GDM1 (cell line): Measurements from ENCODE around the gene MRPS17.
"Not testable (repeated sequence)": the region's sequence is repeated elsewhere in the genome, so short reads cannot be mapped to it uniquely, and the experiment has no call there.

Experiments used
- DNase-seq: peaks from one replicate; lab custom pipeline; 2025; lab: John Stamatoyannopoulos, UW

MRPS17 gene

DNA sequence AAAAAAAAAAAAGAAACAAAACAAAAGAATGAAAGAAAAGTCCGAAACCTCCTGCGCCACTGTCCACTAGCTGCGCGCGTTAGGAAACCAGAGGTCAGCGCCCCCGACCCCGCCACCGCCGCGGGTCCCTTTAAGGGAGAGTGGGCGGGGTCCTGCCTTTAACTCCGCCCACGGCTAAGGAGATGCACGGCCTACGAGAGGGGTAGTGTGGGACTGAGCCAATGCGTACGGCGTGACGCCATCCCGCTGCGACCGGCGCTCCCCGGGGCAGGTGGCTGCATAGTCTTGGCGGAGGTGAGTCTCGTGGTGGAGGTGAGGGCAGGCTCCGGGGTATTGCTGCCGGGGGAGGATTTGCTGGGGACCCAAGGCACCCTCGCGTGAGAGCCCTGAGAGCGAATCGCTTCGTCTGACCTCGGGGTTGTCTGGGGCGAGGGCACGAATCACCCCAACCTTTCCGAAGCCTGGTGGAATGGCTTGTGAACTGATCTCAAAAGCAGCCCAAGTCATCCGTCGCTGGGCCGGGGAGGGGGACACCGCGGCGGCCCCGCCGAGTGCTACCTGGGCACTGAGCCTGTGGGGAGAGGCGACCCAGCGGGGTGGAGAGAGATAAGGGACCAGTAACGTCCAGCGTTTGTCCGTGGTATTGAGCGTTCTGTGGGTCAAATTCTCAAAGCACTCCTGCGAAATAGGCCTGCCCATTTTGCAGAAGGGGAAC is at the start of gene MRPS17:
Gene MRPS17 (plus strand): TSS at position 241 of the 715 bp plus-strand sequence. CDS start 1,319 bp downstream, outside the sequence.
- peak; percentile 81 for DNase-seq

DNA sequence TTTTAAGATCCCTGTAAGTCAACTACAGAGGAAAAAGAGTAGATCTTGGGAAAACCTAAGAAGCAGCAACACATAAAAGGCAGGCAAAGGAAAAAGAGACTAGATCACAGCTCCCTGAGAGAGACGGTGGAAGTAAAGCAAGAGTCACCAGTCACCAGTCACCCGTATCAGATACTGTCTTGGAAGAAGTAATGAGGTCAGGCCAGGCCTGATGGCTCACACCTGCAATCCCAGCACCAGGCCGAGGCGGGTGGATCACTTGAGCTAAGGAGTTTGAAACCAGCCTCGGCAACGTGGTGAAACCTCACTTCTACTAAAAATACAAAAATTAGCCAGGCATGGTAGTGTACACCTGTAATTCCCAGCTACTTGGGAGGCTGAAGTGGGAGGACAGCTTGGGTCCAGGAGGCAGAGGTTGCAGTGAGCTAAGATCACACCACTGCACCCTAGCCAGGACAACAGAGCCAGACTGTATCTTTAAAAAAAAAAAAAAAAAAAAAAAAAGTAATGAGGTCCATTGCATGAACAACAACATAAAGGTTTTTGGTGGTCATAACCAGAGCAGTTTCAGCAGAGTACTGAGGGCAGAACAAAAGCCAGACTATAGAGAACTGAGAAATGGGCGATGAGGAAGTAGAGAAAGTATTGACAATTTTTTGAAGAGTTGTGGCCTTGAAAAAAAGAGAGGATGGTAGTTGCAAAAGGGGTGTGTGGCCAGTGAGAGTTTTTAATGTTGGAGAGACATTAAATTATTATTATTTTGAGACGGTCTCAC is 47.5 kb upstream of the MRPS17 start:
- DNase-seq: no peak

DNA sequence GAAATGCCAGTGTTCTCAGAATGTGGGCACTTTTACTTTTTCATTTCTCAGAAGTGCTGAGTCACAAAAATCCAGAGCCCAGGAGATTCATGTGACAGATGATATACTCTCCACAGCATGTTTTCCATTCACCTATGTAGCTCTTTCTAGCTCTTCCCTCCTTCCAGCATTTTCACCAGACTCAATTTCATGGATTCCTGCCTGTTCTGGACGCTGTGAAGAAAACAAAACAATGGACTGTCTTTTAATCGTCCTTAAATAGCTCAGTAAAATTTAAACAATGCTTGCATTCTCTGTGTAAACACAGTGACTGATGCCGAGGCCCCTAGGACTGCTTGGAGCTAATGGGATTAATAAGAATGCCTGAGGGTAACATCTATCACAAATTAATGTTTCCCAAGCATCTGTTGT is 38.9 kb upstream of the MRPS17 start:
- DNase-seq: no peak

DNA sequence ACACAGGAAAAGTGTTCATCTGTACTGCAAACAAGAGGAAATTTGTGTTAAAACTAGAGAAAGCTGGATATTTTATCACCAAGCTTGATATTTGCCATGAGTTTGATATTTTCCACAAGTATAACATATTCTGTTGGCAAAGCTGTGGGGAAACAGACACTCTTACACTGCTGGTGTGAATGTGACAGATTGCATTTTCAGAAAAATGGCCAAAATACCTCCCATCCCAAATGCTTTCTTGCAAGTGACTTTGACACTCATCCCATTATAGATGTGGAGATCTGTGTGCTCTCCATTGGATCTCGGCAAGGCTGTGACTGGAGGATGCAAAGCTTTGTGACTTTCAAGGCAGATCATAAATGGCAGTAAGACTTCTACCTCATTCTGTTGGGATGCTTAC is 33.9 kb upstream of the MRPS17 start:
- DNase-seq: no peak

DNA sequence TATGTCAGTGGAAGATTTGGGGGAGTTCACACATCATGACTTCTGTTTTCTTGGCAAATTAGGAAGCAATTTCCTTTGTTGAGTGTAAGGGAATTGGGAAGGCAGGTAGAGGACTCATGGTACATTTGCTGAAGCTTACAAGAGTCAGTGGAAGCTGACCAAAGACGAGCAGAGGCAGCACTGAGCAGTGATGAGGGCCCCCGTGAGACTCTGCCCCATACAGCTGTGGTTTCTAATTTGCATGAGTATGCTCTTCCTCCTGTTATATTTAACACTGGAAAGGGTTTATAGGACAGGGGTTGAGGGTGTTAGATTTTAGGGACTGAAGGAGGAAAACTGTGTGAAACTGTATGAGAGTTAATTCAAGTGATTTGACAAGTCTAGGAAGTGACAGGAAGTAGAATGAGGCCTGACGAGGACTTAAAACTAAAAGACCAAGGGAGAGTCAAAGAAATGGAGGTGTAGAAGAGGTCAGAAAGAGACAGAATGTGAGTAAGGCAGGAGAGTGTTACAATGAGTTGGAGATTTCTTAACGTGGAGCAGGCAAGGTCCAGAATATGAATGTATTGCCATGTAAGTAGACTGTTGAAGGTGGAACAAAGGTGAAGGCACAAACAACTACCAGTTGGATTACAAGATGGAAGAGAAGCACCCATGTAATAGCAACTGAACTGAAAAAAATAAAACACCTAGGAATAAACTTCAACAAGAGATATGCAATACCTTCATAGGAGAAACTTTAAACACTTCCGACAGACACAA is 23.5 kb upstream of the MRPS17 start:
- DNase-seq: no peak

DNA sequence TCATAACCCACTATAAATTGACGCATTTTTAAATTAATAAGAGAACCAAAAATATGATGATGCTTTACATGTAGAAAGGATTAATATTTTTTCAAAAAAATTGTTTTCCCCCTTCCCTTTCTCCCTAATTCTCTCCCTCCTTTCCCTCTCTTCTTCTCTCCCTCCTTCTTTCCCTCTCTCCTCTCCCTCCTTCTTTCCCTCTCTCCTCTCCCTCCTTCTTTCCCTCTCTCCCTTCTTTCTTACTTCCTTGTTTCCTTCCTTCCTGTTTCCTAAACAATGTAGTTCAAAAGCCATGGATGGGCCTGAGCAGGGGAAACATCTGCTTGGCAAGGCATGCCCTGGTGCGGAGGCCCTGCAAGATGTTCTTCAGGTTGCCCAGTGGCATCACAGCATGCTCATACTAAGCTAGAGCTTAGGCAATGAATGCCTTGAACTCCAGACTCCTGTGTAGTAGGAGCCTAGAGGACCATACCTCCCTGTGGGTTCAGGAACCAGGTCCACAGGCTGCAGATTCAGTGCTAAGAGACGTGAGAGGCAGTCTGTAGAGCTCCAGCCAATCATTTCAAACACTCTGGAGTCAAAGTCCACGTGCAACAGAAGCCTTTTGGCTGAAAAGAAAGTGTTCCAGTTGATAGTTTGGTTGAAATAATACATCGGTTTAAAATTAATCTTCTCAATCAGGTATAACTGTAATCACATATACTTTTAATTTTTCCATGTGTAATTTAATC is 20.1 kb upstream of the MRPS17 start:
- no peak for DNase-seq

DNA sequence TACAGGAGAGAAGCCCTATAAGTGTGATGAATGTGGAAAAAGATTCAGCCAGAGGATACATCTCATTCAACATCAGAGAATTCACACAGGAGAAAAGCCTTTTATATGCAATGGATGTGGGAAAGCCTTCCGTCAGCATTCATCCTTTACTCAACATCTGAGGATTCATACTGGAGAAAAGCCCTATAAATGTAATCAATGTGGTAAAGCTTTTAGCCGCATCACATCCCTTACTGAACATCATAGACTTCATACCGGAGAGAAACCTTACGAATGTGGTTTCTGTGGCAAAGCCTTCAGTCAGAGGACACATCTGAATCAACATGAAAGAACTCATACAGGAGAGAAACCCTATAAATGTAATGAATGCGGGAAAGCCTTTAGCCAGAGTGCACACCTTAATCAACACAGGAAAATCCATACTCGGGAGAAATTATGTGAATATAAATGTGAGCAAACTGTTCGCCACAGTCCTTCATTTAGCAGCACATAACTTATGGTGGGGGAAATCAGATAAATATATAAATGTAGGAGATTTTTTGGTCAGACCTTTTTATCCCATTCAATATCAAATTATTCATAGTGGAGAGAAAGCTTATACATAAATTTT is 12.1 kb upstream of the MRPS17 start:
- no peak for DNase-seq

DNA sequence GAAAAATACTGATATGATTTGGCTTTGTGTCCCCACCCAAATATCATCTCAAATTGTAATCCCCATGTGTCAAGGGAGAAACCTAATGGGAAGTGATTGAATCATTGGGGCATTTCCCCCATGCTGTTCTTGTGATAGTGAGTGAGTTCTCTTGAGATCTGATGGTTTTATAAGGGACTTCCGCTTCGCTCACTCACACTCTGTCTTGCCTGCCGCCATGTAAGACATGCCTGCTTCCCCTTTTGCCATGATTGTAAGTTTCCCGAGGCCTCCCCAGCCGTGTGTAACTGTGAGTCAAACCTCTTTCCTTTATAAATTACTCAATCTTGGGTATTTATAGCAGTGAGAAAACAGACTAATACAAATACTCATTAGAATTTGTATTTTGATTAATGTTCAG is 5.1 kb upstream of the MRPS17 start:
- DNase-seq: no peak

DNA sequence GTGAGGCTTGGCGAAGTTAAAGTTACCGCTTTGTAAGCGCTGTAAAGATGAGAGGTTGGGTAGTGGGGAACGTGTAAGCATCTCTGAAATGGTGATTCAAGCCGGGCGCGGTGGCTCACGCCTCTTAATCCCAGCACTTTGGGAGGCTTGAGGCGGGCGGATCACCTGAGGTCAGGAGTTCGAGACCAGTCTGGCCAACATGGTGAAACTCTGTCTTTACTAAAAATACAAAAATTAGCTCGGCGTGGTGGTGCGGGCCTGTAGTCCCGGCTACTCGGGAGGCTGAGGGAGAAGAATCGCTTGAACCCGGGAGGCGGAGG is 635 bp downstream of the MRPS17 start:
- not testable (repeated sequence) for DNase-seq

DNA sequence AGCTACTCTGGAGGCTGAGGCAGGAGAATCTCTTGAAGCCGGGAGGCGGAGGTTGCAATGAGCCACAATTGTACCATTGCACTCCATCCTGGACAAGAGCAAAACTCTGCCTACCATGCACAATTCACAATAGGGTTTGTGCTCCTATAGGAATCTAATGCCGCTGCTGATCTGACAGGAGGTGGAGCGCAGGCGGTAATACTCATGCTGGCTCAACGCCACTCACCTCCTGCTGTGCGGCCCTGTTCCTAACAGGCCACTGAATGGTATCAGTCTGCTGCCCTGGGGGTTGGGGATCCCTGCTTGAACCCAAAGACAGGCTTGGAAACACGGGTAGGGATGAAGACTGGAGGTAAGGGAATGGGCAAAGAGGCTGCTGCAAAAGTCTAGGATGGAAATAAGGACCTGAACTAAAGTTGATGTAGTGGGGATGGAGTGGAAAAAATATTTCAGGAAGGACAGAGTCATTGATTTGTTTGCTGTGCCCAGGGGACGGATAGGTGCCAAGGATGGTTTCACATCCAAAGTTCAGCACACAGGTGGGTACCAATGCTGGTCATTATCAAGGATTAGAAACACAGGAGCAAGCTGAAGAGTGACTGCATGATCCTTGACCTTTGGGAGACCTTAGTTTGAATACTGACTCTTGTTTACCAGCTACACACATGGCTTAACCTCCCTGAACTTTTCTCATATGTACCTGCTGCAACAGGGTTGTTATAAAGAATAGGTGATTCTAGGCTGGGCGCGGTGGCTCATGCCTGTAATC is 2.2 kb downstream of the MRPS17 start:
- DNase-seq: no peak

DNA sequence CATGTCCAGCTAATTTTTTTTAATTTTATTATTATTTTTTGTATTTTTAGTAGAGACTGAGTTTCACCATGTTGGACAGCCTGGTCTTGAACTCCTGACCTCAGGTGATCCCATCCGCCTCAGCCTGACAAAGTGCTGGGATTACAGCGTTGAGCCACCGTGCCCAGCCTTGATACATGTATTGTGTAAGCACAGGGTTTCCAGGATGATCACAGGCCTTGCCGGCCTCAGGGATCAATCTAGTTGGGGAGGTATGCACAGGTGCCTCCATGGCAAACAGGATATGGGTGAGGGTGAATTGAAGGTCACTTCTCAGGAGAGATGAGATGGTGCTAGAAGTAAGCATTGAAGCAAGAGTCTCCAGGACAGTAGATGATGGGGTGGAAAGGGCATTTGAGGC is 5.5 kb downstream of the MRPS17 start:
- DNase-seq: no peak

DNA sequence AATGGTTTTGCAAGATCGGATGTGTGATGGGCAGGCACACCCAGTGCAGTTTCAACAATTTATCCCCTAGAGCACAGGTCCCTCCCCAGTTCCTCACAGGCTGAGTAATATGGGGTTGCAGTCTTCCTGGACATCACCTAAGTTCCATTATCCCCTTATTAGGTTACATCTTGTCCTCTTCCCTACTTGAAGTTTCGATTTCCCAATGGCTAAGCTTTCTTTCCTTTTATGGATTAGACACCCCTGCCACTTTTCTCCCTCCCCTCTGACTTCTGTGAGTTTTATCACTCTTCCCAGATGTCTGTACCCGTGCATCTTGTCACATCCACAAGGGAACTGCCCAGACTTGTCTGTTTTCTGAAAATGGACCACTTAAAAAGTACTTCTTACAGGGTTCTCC is 10.3 kb downstream of the MRPS17 start:
- DNase-seq: no peak

DNA sequence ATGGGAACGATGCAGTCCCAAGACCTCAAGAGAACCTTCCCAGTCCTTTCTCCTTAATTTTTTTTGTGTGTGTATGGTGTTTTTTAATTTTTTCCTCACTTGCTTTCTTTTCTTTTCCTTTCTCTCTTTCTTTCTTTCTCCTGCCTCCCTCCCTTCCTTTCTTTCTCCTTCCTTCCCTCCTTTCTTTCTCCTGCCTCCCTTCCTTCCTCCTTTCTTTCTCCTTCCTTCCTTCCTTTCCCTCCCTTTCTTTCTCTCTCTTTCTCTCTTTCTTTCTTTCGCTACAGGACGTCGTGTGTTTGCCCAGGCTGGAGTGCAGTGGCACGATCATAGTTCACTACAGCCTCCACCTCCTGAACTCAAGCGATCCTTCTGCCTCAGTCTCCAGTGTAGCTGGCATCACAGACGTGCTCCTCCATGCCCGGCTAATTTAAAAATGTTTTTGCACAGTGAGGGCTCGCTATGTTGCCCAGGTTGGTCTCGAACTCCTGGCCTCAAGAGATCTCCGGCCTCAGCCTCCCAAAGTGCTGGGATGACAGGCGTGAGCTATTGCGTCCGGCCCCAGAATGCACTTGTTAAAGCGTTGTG is 12.0 kb downstream of the MRPS17 start:
- DNase-seq: no peak

DNA sequence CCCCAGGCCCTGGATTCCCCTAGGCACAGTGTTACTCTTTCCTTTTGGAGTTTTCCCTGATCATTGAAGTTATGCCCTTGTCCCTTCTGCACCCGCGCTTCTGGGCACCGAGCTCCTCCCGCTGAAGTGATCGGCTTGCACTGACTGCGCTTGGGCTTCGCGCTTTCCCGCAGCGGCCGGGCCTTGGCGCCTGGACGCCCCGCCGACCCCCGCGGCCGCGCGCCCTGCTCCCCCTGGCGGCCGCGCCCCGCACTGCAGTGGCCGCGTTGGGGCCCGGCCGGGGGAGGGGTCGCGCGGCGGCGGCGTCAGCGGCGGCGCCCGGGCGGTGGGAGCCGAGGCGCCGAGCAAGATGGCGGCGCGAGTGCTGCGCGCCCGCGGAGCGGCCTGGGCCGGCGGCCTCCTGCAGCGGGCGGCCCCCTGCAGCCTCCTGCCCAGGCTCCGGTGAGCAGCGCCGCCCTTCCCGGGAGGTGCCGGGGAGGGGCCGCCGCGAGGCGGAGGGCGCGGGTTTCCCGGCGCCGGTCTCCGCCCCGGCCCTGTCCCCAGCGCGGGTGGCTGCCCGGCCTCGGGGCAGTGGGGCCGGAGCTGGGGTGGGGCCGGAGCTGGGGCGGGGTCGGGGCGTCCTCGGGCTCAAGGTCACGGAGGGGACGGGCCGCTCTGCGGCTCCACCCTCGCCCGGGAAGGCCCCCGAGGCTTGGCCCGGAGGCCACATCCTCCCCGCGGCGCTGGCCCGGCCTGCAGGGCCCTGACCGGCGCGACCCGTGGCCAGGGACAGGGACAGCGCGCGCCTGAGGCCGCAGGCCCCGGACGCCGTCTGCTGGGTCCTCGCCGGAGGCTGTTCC is 12.8 kb downstream of the MRPS17 start, which contains the start of gene NIPSNAP2:
Gene NIPSNAP2 (plus strand): TSS at position 325 of the 839 bp plus-strand sequence. CDS start 25 bp downstream, at position 350.
- DNase-seq: peak; percentile 60

DNA sequence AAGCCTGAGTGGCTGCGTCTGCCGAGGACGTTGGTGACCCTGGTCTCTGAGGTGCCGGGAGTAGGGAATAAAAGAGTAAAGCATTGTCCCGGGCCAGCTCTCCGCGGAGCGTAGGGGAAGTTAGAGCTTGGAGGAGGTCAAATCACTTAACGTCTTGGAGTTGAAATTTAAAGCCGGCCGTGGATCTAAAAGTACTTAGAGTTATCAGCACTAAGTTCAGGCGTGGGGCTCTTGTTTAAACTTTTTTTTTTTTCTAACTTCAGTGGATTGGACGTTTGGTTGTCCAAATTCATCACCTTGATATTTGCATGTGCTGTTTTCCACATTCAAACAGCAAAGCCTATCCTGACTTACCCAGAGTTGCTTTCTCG is 13.4 kb downstream of the MRPS17 start:
- DNase-seq: no peak

DNA sequence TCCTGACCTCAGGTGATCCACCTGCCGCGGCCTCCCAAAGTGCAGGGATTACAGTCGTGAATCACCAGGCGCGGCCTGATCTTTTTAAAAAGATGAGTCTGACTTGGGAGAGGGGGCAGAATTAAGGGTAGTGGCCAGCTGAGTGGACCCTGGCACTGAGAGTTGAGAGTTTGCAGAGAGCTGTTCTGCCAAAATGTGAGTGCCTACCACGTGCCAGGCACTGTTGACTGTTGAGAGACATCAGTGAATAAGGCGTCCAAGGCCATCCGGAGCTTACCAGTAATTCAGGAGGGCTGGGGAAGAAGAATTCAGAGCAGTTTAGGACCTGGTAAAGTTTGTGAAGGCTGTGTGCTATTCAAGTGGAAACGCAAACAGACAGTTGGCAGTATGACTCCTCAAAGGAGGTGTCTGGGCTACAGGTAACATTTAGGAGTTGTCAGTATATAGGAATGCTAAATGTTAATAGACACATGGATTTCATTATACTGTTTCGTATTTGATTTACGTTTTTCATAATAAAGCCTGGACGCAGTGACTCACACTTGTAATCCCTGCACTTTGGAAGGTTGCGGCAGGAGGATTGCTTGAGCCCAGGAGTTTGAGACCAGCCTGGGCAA is 14.2 kb downstream of the MRPS17 start:
- no peak for DNase-seq

DNA sequence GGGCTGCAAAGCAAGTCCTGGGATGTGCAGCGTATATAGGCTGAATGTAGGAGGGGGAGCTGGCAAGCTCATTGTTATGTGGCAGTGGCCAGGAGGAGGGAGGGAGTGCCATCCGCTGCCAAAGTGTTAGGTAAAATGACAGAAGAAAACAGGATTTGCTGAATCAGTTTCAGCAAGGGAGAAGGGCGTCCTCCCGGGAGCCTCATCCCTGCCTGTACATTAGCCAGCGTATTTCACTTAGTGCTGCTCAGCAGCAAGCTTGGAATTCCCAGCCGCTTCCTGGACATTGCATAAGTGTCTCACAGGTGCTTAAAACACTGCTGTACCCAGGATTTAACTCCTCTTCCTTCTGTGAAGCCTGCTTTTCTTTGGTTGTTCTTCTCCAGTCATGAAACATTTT is 15.2 kb downstream of the MRPS17 start:
- no peak for DNase-seq

DNA sequence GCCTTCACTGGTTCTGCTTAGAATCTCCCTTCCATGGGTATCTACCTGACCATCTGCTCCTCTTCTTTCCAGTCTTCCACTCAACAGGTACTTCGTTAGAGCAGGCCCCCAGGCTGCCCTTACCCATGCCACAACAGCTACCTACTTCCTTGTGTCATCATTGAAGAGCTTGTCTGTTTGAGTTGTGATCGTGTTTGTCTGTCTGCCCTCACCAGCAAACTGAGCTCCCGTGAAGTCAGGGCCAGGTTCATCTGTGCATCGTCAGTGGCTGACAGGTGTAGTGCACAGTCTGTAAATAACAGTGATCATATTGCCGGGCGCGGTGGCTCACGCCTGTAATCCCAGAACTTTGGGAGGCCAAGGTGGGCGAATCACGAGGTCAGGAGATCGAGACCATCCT is 17.7 kb downstream of the MRPS17 start:
- DNase-seq: no peak

DNA sequence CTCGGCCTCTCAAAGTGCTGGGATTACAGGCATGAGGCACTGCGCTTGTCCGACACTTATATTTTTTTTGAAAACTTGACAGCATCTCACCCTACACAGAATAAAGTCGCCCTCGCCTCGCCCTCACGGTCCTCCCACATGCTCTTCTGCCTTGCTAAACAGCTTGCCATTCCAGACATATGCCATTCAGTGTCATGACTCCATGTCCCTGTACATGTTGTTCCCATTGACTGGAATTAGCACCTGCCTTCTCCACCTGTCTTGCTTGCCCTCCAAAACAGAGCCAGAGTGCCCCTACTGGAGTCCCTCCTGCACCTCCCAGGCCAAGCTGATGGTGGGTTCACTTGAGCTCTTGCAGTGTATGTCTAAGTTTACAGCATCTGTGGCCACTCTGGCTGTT is 18.9 kb downstream of the MRPS17 start:
- DNase-seq: no peak
